ENCODE results near the gene CREB3. TPM values are rescaled to one million over a fixed set of nuclear protein-coding genes. Genes with fewer than 3 reads are reported as not detected.
A peak's percentile ranks its signal among the peaks of the same experiment; 100 is the strongest.

CREB3 gene
- total and polyA plus RNA-seq, 2 of the 4 experiments (the other 2 are of a cell fraction) = 60.7 to 106 TPM

DNA sequence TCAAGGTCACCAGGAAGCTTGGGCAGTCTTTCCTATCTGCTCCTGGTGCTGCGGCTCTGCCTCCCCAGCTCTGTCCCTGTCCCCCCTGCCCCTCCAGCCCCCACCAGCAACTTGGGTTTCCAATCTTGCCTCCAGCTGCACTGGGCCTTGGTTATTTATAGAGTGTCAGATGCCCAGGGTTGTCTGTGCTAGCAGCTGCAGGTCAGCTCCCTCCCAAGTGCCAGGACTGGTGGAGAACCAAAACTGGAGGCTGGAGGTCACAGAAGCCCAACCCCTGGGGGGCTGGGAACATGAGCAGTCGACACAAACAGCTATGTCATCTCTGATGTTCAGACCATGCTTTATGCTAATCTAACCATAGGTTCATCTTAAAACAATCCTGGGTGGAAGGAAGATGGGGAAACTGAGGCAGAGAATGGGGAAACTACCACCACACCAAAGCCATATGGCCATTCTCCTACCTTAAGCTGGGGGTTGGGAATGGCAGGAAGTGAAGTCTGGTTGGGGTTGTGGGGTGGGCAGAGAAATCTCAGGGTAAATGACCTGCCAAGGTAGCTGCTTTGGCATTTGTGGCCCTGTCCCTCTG is 44.4 kb upstream of the CREB3 start:
- H2BK20ac ChIP-seq (ENCODE audit: low read depth, low read length) = peak overlapping the region; percentile 20; the same call in 1 of the 2 replicates
- DNase-seq (no peak), ATAC-seq (ENCODE audit: low read depth) (no peak)
- peak overlapping the region; percentile 100 for H3K14ac ChIP-seq (replicated peaks; ENCODE audit: low read depth, low read length)
- H3K27ac ChIP-seq (ENCODE audit: insufficient read depth, low read length) = peak overlapping the region; percentile 90
- peak overlapping the region; percentile 65 for H3K18ac ChIP-seq (ENCODE audit: low read depth, low read length)
- POLR2A ChIA-PET (ENCODE audit: unreplicated experiment) = interaction anchor here (0.5 to 3.8 kb wide), 8 partner anchors 9 to 323 kb away, joined by 4 to 14 read pairs (median 6); partner anchors contain the start of genes CCDC107, RMRP and RUSC2
- H2AFZ ChIP-seq (replicated peaks; ENCODE audit: low read length, poor library complexity) = peak overlapping the region; percentile 24
- H2AK5ac ChIP-seq (ENCODE audit: low read depth, low read length) = peak overlapping the region; percentile 5
- peak overlapping the region; percentile 92 for H3K23ac ChIP-seq (ENCODE audit: low read depth, low read length)
- peak overlapping the region; percentile 97 for H3K4me2 ChIP-seq (ENCODE audit: low read depth, low read length)
- H3K27me3 ChIP-seq (ENCODE audit: control insufficient read depth, insufficient read depth, low read length) = no peaks in the 10 kb centered on the region
- dilution Hi-C loops (cut with HindIII; ENCODE audit: low sequenced_read_pairs, unreplicated experiment) = no loop called here
- peak overlapping the region; percentile 91 for H3K56ac ChIP-seq (ENCODE audit: extremely low read depth, insufficient read depth, low read length)
- H4K5ac ChIP-seq (ENCODE audit: low read depth, low read length) = peak overlapping the region; percentile 18; the same call in 1 of the 2 replicates
- in situ Hi-C loops (cut with MboI; ENCODE audit: low sequenced_read_pairs) = no loop called here
- peak overlapping the region; percentile 96 for H3K4ac ChIP-seq (ENCODE audit: low read depth, low read length)
- H3K36me3 ChIP-seq (ENCODE audit: control insufficient read depth, insufficient read depth, low read length) = peaks cover 50% of the 10 kb centered on the region
- H3K9me1 ChIP-seq (ENCODE audit: insufficient read depth, low read length) = peaks cover 26% of the 10 kb centered on the region
- H3K4me3 ChIP-seq (ENCODE audit: insufficient read depth, low read depth, low read length) = peak overlapping the region; percentile 83
- H4K8ac ChIP-seq (ENCODE audit: low read depth in 2 of 2, low read length in 2 of 2) = peak overlapping the region in 1 of 2 experiments; percentile 69; a peak in 2 of 4 replicates
- H2AK9ac ChIP-seq (replicated peaks; ENCODE audit: low read depth, low read length, poor library complexity) = peak overlapping the region; percentile 85
- CTCF ChIA-PET = interaction anchor here (0.6 to 1.2 kb wide), 2 partner anchors 8 to 76 kb away, joined by 3 to 7 read pairs; no protein-coding TSS in a partner anchor
- no peak overlapping the region; the same call in 2 of the 3 replicates for H2BK15ac ChIP-seq (ENCODE audit: low read depth, low read length)
- peaks cover 13 to 77% of the 10 kb centered on the region in 2 experiments for H3K79me1 ChIP-seq (ENCODE audit: low read depth in 1 of 2, low read length in 2 of 2)
- WGBS, 2 experiments (ENCODE audit: extremely low coverage in 2 of 2, insufficient read length in 1 of 2) = no CpG with 5 or more reads among the region's 2 CpGs
- intact Hi-C loops (cut with micrococcal nuclease) = loop anchor here (10.0 kb wide), 1 partner anchor 83 kb away; the partner anchor contains the start of gene TESK1
- peaks cover 67% of the 10 kb centered on the region for H4K20me1 ChIP-seq (ENCODE audit: insufficient read depth, low read length)
- peak overlapping the region; percentile 3; the same call in 1 of the 2 replicates for H4K91ac ChIP-seq (ENCODE audit: insufficient read depth, low read depth, low read length)
- H3K9me3 ChIP-seq (ENCODE audit: control insufficient read depth, insufficient read depth, low read length) = no peaks in the 10 kb centered on the region
- peak overlapping the region; percentile 21; the same call in 1 of the 2 replicates for H2BK120ac ChIP-seq (ENCODE audit: low read depth, low read length)
- no TSS peak for BruUV-seq (replicated peaks)
- peaks cover 37% of the 10 kb centered on the region for H3K4me1 ChIP-seq (ENCODE audit: control insufficient read depth, insufficient read depth, low read length)
- H3K9ac ChIP-seq (ENCODE audit: low read depth, low read length) = peak overlapping the region; percentile 98
- H2BK5ac ChIP-seq (ENCODE audit: low read depth, low read length, poor library complexity, severe bottlenecking) = peak overlapping the region; percentile 98
- TF ChIP-seq MXI1 (IDR thresholded peaks at IDR 0.05; ENCODE audit: borderline replicate concordance, low read depth, low read length) (no peak), CEBPB (IDR thresholded peaks at IDR 0.05; ENCODE audit: low read depth, low read length) (no peak), RFX5 (IDR thresholded peaks at IDR 0.05; ENCODE audit: low read depth, low read length) (no peak), RAD21 (IDR thresholded peaks at IDR 0.05; ENCODE audit: low read length) (no peak), BHLHE40 (IDR thresholded peaks at IDR 0.05; ENCODE audit: low read depth, low read length) (no peak), POLR2A (IDR thresholded peaks at IDR 0.05; ENCODE audit: low read depth, low read length) (no peak), SMC3 (IDR thresholded peaks at IDR 0.05; ENCODE audit: low read depth, low read length) (no peak), RCOR1 (IDR thresholded peaks at IDR 0.05; ENCODE audit: insufficient replicate concordance, low read length) (no peak), NFE2L2 (IDR thresholded peaks at IDR 0.05; ENCODE audit: low read depth, low read length) (no peak), MAZ (IDR thresholded peaks at IDR 0.05; ENCODE audit: borderline replicate concordance, low read depth, low read length) (no peak), MAFK (IDR thresholded peaks at IDR 0.05; ENCODE audit: low read depth, low read length) (no peak), FOS (IDR thresholded peaks at IDR 0.05; ENCODE audit: low read depth, low read length) (no peak)
- TF ChIP-seq, protein P1, sequence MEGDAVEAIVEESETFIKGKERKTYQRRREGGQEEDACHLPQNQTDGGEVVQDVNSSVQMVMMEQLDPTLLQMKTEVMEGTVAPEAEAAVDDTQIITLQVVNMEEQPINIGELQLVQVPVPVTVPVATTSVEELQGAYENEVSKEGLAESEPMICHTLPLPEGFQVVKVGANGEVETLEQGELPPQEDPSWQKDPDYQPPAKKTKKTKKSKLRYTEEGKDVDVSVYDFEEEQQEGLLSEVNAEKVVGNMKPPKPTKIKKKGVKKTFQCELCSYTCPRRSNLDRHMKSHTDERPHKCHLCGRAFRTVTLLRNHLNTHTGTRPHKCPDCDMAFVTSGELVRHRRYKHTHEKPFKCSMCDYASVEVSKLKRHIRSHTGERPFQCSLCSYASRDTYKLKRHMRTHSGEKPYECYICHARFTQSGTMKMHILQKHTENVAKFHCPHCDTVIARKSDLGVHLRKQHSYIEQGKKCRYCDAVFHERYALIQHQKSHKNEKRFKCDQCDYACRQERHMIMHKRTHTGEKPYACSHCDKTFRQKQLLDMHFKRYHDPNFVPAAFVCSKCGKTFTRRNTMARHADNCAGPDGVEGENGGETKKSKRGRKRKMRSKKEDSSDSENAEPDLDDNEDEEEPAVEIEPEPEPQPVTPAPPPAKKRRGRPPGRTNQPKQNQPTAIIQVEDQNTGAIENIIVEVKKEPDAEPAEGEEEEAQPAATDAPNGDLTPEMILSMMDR (conservative IDR thresholded peaks at IDR 0.05; ENCODE audit: low read depth, low read length) = no peak
- TF ChIP-seq, protein P2, sequence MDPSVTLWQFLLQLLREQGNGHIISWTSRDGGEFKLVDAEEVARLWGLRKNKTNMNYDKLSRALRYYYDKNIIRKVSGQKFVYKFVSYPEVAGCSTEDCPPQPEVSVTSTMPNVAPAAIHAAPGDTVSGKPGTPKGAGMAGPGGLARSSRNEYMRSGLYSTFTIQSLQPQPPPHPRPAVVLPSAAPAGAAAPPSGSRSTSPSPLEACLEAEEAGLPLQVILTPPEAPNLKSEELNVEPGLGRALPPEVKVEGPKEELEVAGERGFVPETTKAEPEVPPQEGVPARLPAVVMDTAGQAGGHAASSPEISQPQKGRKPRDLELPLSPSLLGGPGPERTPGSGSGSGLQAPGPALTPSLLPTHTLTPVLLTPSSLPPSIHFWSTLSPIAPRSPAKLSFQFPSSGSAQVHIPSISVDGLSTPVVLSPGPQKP (IDR thresholded peaks at IDR 0.05; ENCODE audit: borderline replicate concordance, low read depth, low read length) = no peak
- TF ChIP-seq, protein P3, sequence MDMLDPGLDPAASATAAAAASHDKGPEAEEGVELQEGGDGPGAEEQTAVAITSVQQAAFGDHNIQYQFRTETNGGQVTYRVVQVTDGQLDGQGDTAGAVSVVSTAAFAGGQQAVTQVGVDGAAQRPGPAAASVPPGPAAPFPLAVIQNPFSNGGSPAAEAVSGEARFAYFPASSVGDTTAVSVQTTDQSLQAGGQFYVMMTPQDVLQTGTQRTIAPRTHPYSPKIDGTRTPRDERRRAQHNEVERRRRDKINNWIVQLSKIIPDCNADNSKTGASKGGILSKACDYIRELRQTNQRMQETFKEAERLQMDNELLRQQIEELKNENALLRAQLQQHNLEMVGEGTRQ (IDR thresholded peaks at IDR 0.05; ENCODE audit: low read depth, low read length) = no peak

Measured in IMR-90 (cell line).